ENCODE measurements around the gene ZBTB11. TPM values are rescaled to one million over a fixed set of nuclear protein-coding genes. Genes with fewer than 3 reads are reported as not detected.
"Not testable (repeated sequence)": the region's sequence is repeated elsewhere in the genome, so short reads cannot be mapped to it uniquely, and the experiment has no call there.

Gene ZBTB11
- total RNA-seq, 1 experiment from 2014 or later = 23.8 TPM

- no peak for DNase-seq (ENCODE audit: extremely low read depth, low read depth)
These were observed 20.3 kb downstream of the ZBTB11 start for GRCh38 chr3:101656651-101657050.

GRCh38 chr3:101646726-101647125 lies 30.2 kb downstream of the ZBTB11 start:
- no peak for DNase-seq (ENCODE audit: extremely low read depth, low read depth)

GRCh38 chr3:101643861-101644613 lies 32.9 kb downstream of the ZBTB11 start:
- DNase-seq (ENCODE audit: extremely low read depth, low read depth) = no peak

- no peak for DNase-seq (ENCODE audit: extremely low read depth, low read depth)
These were observed 33.7 kb downstream of the ZBTB11 start for GRCh38 chr3:101643009-101643844.

GRCh38 chr3:101642441-101642840 lies 34.5 kb downstream of the ZBTB11 start:
- DNase-seq (ENCODE audit: extremely low read depth, low read depth) = no peak

GRCh38 chr3:101641397-101642115 lies 35.4 kb downstream of the ZBTB11 start:
- DNase-seq (ENCODE audit: extremely low read depth, low read depth) = not testable (repeated sequence)

GRCh38 chr3:101640256-101640655 lies 36.7 kb downstream of the ZBTB11 start:
- no peak for DNase-seq (ENCODE audit: extremely low read depth, low read depth)

- no peak for DNase-seq (ENCODE audit: extremely low read depth, low read depth)
These were observed 37.5 kb downstream of the ZBTB11 start for GRCh38 chr3:101639280-101639963.

- DNase-seq (ENCODE audit: extremely low read depth, low read depth) = no peak
These were observed 38.6 kb downstream of the ZBTB11 start for GRCh38 chr3:101638261-101638745.

- no peak for DNase-seq (ENCODE audit: extremely low read depth, low read depth)
These were observed 39.5 kb downstream of the ZBTB11 start for GRCh38 chr3:101637451-101637850.

- DNase-seq (ENCODE audit: extremely low read depth, low read depth) = peak; percentile 44
These were observed 40.8 kb downstream of the ZBTB11 start for GRCh38 chr3:101635954-101636798.

GRCh38 chr3:101635345-101635744 lies 41.6 kb downstream of the ZBTB11 start:
- DNase-seq (ENCODE audit: extremely low read depth, low read depth) = no peak

GRCh38 chr3:101634591-101635196 lies 42.2 kb downstream of the ZBTB11 start:
- DNase-seq (ENCODE audit: extremely low read depth, low read depth) = no peak

- DNase-seq (ENCODE audit: extremely low read depth, low read depth) = no peak
These were observed 43.7 kb downstream of the ZBTB11 start for GRCh38 chr3:101633186-101633585.

- DNase-seq (ENCODE audit: extremely low read depth, low read depth) = no peak
These were observed 44.3 kb downstream of the ZBTB11 start for GRCh38 chr3:101632586-101632985.

- DNase-seq (ENCODE audit: extremely low read depth, low read depth) = not testable (repeated sequence)
These were observed 45.0 kb downstream of the ZBTB11 start for GRCh38 chr3:101631959-101632358.

- DNase-seq (ENCODE audit: extremely low read depth, low read depth) = no peak
These were observed 45.7 kb downstream of the ZBTB11 start for GRCh38 chr3:101631098-101631796.

GRCh38 chr3:101629219-101629618 lies 47.7 kb downstream of the ZBTB11 start:
- no peak for DNase-seq (ENCODE audit: extremely low read depth, low read depth)

Measured in NCI-H460 (cell line).